ENCODE measurements around the gene ZNF282.
A peak's percentile ranks its signal among the peaks of the same experiment; 100 is the strongest.
"Not testable (repeated sequence)": the region's sequence is repeated elsewhere in the genome, so short reads cannot be mapped to it uniquely, and the experiment has no call there.

The ZNF282 gene

GRCh38 chr7:149225656-149226055, 30.3 kb downstream of the ZNF282 start:
- DNase-seq = no peak

- DNase-seq = not testable (repeated sequence)
These were observed 31.0 kb downstream of the ZNF282 start for GRCh38 chr7:149226366-149226765.

GRCh38 chr7:149226840-149227494, 31.6 kb downstream of the ZNF282 start:
- no peak for DNase-seq

- DNase-seq = no peak
These were observed 33.6 kb downstream of the ZNF282 start for GRCh38 chr7:149228831-149229471.

GRCh38 chr7:149229526-149229925, 34.2 kb downstream of the ZNF282 start:
- no peak for DNase-seq

GRCh38 chr7:149232362-149232761, 37.0 kb downstream of the ZNF282 start:
- DNase-seq = no peak

GRCh38 chr7:149233655-149234204, 38.4 kb downstream of the ZNF282 start:
- not testable (repeated sequence) for DNase-seq

- DNase-seq = no peak
These were observed 42.2 kb downstream of the ZNF282 start for GRCh38 chr7:149237502-149237901.

- no peak for DNase-seq
These were observed 42.7 kb downstream of the ZNF282 start for GRCh38 chr7:149238051-149238450.

- peak; percentile 67 to 89 for DNase-seq
These were observed 44.2 kb downstream of the ZNF282 start, which contains the start of gene ZNF212 for GRCh38 chr7:149239345-149240143. Gene ZNF212, plus strand, starts transcription at chr7:149239651. Its CDS starts 128 bp downstream, at chr7:149239779.

- DNase-seq = no peak
These were observed 45.3 kb downstream of the ZNF282 start for GRCh38 chr7:149240637-149241036.

GRCh38 chr7:149241696-149242095, 46.4 kb downstream of the ZNF282 start:
- no peak for DNase-seq

- DNase-seq = peak in 1 of 2 donors; percentile 21
These were observed 49.9 kb downstream of the ZNF282 start for GRCh38 chr7:149245244-149245643.

GRCh38 chr7:149245744-149246143, 50.4 kb downstream of the ZNF282 start:
- DNase-seq = no peak

GRCh38 chr7:149248777-149249176, 53.4 kb downstream of the ZNF282 start:
- DNase-seq = no peak

GRCh38 chr7:149250151-149250550, 54.8 kb downstream of the ZNF282 start:
- DNase-seq = not testable (repeated sequence)

GRCh38 chr7:149251518-149251917, 56.2 kb downstream of the ZNF282 start:
- not testable (repeated sequence) for DNase-seq

GRCh38 chr7:149252378-149252777, 57.0 kb downstream of the ZNF282 start:
- DNase-seq = no peak

- DNase-seq = no peak
These were observed 58.3 kb downstream of the ZNF282 start for GRCh38 chr7:149253665-149254064.

GRCh38 chr7:149254181-149254858, 59.0 kb downstream of the ZNF282 start:
- DNase-seq = no peak

GRCh38 chr7:149255174-149255573, 59.8 kb downstream of the ZNF282 start:
- DNase-seq = no peak

- DNase-seq = no peak
These were observed 61.2 kb downstream of the ZNF282 start for GRCh38 chr7:149256568-149256967.

GRCh38 chr7:149257146-149257545, 61.8 kb downstream of the ZNF282 start:
- no peak for DNase-seq

Measured in bone marrow (tissue), 2 donors.